AML-193 (cell line): ENCODE measurements around the gene KCNJ4.

Source experiments
- DNase-seq, 2 experiments: peaks; one replicate each; lab custom pipeline; 2025; lab: John Stamatoyannopoulos, UW

KCNJ4 gene

GRCh38 chr22:38452373-38453065 lies 2.5 kb downstream of the KCNJ4 start:
- DNase-seq: no peak

GRCh38 chr22:38451864-38452263 lies 3.1 kb downstream of the KCNJ4 start:
- no peak for DNase-seq

GRCh38 chr22:38451404-38451803 lies 3.6 kb downstream of the KCNJ4 start:
- no peak for DNase-seq

GRCh38 chr22:38450234-38450797 lies 4.7 kb downstream of the KCNJ4 start:
- no peak for DNase-seq

GRCh38 chr22:38449776-38450175 lies 5.2 kb downstream of the KCNJ4 start:
- no peak for DNase-seq

GRCh38 chr22:38448945-38449745 lies 5.9 kb downstream of the KCNJ4 start:
- DNase-seq: no peak

- DNase-seq: no peak
Observed at GRCh38 chr22:38446018-38446601, 8.9 kb downstream of the KCNJ4 start.

- DNase-seq: no peak
Observed at GRCh38 chr22:38444783-38445182, 10.2 kb downstream of the KCNJ4 start.

- no peak for DNase-seq
Observed at GRCh38 chr22:38443628-38444521, 11.1 kb downstream of the KCNJ4 start.

GRCh38 chr22:38442967-38443627 lies 11.9 kb downstream of the KCNJ4 start:
- DNase-seq: no peak

- no peak for DNase-seq
Observed at GRCh38 chr22:38441620-38442287, 13.2 kb downstream of the KCNJ4 start.

GRCh38 chr22:38440747-38441350 lies 14.2 kb downstream of the KCNJ4 start:
- no peak for DNase-seq

GRCh38 chr22:38437416-38437815 lies 17.6 kb downstream of the KCNJ4 start:
- no peak for DNase-seq

GRCh38 chr22:38436629-38437395 lies 18.2 kb downstream of the KCNJ4 start:
- DNase-seq: no peak

- no peak for DNase-seq
Observed at GRCh38 chr22:38435965-38436364, 19.0 kb downstream of the KCNJ4 start.

- DNase-seq: no peak
Observed at GRCh38 chr22:38435010-38435409, 20.0 kb downstream of the KCNJ4 start.

- DNase-seq: no peak
Observed at GRCh38 chr22:38433871-38434270, 21.1 kb downstream of the KCNJ4 start.

- DNase-seq: no peak
Observed at GRCh38 chr22:38432264-38432663, 22.7 kb downstream of the KCNJ4 start.

GRCh38 chr22:38431266-38432010 lies 23.6 kb downstream of the KCNJ4 start:
- DNase-seq: no peak
